HG02623 (cell line): ENCODE measurements around the gene ARMC10.
"Not testable (repeated sequence)": the region's sequence is repeated elsewhere in the genome, so short reads cannot be mapped to it uniquely, and the experiment has no call there.

ENCODE experiments used
- ATAC-seq: cut with Tn5 transposase; IDR thresholded peaks from one replicate; pipeline ENCODE4 v1.9.1; 2021; ENCODE audit warnings: moderate library complexity; ENCODE audit not compliant: unreplicated experiment

Gene ARMC10

DNA sequence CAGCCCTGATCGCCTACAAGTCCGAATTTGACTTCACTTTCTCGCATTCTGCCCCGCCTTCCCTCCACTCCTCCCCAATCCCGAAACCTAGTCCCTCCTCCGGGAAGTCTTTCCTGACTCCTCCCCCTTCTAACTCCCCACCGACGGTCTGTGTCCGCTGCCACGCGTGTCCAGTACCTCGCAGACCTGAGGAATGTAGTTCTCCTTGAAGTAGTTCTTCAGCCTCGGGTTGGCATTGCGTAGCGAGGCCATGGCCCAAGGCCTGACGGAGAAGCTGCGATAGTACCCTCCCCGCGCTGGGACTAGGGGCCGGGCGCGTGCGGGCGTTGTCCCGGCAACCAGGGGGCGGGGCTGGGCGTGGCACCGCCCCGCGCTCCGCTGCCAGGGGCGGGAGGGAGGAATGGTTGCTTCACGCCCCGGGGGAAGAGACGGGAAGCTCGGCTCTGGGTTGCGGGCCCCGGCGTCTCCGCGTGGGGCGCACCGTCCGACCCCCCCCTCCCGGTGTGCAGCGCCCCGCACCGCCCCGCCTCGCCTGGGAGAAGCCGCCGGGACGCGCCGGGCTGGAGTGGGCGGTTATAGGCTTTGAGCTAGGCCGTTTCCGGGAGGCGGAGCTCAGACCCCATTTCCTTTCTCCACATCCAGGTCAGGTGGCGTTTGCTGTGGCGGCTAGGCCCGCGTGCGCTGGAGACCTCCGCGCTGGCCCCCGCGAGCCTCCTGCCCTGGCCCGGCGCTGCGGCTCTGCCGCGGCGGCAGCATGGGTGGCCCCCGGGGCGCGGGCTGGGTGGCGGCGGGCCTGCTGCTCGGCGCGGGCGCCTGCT, at the start of gene ARMC10, which contains the start of gene FBXL13:
ARMC10 (plus strand) TSS at position 622 of the 818 bp plus-strand sequence; CDS start at position 755, 133 bp downstream.
FBXL13 (minus strand) TSS at position 278 of the 818 bp plus-strand sequence.
- peak; percentile 88 for ATAC-seq

DNA sequence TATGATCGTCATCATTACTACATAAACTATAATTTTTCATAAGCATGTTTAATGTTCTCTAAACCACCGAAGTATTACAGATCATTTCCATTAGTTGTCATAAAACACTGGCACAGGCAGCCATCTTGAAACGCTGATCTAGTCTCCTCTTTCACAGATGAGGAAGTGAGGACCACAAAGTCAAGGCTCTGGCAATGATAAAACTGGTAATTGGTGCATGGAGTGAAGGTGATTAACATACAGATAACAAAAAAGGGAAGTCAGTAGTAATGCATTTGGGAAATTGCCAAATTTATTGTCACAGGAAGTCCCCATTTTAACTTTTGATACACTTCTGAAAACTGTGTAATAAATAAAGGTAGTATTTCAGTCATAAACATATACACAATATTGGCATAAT, 49.6 kb upstream of the ARMC10 start:
- ATAC-seq, result no peak

DNA sequence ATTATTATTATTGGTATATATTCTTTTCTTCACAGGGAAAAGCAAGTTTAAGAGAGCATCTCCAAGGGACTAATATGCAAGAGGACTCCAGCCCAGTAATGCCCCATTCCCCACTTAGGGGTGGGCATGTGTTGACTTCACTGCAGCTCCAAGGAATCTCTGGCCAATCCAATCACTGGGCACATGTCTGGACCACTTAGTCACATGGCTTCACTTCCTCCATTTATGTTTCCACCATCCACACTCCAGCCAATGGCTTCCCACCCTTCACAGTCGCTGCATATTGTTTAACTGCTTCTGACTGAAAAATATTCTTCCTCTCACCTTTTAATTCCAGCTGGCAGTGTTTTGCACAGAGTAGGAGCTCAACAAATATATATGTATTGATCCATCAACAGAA, 43.9 kb upstream of the ARMC10 start:
- ATAC-seq, result no peak

DNA sequence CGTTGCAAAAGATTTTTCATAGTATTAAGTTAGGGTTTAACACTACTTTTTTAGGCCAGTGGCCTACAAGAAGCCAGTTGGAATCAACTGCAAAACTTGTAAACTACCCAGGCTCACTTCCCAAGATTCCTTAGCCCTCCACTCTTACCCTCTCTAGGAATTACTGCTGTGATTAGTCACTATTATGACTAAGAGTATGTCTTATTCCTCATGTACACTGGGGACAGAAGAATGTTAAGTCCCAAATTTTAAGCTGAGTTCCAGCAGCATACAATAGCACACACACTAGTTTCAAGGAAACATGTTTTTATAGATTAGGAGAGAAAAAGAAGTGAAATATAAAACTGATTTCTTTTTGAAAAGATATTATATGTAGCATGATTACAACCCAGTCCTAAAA, 43.2 kb upstream of the ARMC10 start:
- ATAC-seq, result no peak

DNA sequence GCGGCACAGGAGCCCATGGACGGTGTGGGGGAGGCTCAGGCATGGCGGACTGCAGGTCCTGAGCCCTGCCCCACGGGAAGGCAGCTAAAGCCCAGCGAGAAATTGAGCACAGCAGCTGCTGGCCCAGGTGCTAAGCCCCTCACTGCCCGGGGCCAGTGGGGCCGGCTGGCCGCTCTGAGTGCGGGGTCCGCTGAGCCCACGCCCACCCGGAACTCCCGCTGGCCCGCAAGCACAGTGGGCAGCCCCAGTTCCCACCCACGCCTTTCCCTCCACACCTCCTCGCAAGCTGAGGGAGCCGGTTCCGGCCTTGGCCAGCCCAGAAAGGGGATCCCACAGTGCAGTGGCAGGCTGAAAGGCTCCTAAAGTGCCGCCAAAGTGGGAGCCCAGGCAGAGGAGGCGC, 40.6 kb upstream of the ARMC10 start:
- not testable (repeated sequence) for ATAC-seq

DNA sequence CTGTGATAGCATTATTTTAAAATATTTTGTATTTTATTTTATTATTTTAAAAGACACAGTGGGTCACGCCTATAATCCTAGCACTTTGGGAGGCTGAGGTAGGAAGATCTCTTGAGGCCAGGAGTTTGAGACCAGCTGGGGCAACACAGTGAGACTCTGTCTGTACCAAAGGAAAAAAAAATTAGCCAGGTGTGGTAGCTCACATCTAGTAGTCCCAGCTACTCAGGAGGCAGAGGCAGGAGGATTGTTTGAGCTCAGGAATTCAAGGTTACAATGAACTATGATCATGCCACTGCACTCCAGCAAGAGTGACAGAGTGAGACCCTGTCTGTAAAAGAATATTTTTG, 37.5 kb upstream of the ARMC10 start:
- no peak for ATAC-seq

DNA sequence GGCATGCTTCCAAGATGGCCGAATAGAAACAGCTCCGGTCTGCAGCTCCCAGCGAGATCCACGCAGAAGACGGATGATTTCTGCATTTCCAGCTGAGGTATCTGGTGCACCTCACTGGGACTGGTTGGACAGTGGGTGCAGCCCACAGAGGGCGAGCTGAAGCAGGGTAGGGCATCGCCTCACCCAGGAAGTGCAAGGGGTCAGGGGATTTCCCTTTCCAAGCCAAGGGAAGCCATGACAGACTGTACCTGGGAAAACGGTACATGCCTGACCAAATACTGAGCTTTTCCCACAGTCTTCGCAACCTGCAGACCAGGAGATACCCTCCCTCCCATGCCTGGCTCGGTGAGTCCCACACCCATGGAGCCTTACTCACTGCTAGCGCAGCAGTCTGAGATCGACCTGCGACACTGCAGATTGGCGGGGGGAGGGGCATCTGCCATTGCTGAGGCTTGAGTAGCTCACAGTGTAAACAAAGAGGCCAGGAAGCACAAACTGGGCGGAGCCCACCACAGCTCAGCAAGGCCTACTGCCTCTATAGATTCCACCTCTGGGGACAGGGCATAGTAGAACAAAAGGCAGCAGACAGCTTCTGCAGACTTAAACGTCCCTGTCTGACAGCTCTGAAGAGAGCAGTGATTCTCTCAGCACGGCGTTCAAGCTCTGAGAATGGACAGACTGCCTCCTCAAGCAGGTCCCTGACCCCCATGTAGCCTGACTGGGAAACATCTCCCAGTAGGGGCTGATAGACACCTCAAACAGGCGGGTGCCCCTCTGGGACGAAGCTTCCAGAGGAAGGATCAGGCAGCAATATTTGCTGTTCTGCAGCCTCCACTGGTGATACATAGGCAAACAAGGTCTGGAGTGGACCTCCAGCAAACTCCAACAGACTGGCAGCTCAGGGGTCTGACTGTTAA, 36.9 kb upstream of the ARMC10 start:
- ATAC-seq, result not testable (repeated sequence)

DNA sequence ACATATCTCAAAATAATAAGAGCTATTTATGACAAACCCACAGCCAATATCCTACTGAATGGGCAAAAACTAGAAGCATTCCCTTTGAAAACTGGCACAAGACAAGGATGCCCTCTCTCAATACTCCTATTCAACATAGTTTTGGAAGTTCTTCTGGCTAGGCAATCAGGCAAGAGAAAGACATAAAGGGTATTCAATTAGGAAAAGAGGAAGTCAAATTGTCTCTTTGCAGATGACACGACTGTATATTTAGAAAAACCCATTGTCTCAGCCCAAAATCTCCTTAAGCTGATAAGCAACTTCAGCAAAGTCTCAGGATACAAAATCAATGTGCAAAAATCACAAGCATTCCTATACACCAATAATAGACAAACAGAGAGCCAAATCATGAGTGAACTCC, 33.1 kb upstream of the ARMC10 start:
- not testable (repeated sequence) for ATAC-seq

DNA sequence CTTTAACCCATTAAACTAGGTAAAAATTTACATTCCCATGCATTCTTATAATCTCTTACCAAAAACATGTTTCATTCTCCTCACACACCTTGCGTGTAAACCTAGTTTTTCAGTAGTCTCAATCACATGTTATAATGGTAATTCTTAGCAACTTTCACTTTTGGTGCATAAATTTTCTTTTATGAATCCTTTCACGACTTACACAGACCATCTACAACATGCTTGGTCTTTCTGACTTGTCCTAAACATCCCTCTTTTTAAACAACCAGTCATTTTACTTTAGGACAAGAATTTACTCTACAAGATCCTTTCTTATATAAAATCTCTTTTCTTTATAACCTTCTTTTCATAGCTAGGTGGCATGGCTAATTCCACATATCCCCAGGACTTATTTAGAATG, 26.1 kb upstream of the ARMC10 start:
- no peak for ATAC-seq

DNA sequence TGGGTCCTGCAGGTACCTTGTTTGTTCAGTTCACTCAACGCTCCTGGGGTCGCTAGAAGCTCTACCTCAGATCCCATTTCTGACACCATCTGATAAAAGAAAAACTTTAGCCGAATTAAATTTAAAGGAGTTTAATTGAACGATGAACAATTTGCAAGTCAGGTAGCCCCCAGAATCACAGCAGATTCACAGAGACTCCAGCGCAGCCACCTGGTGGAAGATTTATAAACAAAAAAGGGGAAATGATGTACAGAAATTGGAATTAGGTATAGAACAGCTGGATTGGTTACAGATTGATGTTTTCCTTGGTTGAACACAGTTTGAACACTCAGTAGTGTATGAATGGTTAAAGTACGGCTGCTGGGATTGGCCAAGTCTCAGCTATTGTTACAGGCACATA, 23.4 kb upstream of the ARMC10 start:
- no peak for ATAC-seq

DNA sequence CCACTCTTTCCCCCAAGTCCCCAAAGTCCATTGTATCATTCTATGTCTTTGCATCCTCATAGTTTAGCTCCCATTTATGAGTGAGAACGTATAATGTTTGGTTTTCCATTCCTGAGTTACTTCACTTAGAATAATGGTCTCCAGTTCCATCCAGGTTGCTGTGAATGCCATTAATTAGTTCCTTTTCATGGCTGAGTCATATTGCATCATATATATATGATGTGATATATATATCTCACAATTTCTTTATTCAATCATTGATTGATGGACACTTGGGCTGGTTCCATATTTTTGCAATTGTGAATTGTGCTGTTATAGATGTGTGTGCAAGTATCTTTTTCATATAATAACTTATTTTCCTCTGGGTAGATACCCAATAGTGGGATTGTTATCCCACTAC, 18.9 kb upstream of the ARMC10 start:
- ATAC-seq, result not testable (repeated sequence)

DNA sequence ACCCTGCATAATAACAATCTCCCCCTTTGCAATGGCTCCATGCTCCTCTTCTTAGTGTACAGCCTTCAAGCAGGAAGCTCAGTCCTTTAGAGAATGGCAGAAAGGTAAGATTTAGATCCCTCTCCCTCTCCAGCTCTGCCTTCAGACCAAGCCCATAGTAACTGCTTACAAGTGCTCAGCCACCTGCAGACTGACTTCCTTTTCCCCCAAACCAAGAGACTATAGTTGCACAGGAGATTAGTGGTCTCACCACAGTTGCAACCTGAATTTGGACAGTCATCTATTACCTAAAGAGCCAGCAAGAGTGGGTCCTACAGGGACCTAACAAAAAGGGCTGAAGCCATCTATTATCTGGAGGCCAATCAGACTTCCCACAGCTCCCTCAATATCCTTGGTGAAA, 16.8 kb upstream of the ARMC10 start:
- no peak for ATAC-seq

DNA sequence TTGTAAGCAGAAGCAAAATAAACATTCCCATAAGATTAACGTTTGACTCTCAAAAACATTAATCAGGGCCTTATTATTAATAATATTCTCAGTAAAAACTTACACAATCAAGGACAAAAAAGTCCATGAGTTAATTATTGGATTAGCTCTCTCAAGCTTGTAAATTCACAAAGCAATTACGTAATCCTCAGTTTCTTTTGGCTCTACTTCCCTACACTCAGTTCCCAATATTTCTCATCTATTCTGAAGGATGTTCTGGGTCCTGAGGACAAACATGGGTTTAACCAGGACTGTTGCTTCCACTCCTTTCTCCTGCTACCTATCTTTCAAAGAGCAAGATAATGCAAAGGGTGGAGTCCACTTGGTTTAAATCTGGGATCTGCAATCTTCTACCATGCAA, 15.5 kb upstream of the ARMC10 start:
- no peak for ATAC-seq

DNA sequence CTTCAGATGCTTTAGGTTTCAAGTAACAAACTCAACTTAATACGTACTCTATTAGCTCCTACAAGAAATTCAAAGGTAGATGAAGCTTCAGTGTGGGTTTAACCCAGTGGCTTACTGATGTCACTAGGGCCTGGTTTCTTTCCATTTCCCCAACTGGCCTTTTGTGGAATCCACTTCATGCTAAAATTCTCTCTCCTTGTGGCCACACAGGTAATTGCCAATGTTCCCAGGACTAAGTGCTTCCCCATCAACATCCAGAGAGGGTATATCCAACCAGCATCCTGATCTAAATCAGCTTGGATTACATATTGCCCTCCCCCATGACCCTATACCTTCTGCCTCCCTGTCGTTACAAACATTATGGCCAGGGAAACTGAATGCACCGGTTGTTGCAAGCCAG, 11.0 kb upstream of the ARMC10 start:
- no peak for ATAC-seq

DNA sequence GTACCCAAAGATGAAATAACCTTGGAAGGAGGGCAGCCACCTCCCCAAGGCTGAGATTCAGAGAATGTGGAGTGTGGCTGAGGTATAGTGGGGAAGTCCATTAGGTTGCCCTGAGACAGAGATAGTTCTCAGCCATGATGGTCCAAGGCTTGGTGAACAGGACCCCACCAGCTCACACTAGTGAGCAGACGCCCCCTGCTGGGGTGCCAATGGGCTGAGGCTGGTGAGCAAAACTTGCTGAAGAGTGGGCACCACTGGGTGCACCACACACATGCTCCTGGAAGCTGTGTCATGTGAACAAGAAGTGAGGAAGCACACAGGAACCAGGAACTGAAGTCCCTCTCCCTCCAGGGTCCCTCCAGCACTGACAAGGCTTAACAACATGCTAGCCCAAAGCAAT, 9.3 kb upstream of the ARMC10 start:
- ATAC-seq, result no peak

DNA sequence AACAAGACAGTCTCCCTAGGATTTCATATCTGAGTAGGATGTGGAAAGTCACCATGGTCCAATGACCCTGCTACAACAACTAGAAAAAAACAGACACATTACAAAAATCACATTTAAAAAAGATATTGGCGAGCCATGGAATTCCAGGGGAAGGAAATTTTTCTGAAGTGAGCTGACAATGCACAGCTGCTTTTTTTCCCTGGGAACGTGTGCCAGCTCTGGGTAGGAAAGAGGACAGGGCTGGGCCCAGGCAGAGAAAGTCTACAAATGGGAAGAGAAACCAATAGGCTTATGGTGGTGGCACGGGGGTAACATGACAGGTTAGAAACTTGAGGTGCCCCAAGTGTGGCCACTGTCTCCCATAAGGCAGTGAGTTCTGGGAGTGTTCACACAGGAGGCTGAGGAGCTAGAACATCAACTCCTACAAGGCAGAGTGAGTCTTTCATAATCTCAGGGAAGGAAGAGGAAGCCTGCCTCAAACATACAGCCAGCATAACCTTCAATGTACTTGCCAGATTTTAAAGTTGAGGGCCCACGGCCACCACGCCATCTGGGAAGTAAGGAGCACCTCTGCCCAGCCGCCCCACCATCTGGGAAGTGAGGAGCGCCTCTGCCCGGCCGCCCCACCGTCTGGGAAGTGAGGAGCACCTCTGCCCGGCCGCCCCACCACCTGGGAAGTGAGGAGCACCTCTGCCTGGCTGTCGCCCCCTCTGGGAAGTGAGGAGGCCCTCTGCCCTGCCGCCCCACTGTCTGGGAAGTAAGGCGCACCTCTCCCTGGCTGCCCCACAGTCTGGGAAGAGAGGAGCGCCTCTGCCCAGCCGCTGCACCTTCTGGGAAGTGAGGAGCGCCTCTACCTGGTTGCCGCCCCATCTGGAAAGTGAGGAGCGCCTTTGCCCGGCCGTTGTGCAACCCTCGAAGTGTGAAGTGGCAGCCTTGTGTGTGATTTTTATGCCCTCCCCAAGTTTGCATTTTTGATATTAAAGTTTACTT, 6.2 kb upstream of the ARMC10 start:
- no peak for ATAC-seq

DNA sequence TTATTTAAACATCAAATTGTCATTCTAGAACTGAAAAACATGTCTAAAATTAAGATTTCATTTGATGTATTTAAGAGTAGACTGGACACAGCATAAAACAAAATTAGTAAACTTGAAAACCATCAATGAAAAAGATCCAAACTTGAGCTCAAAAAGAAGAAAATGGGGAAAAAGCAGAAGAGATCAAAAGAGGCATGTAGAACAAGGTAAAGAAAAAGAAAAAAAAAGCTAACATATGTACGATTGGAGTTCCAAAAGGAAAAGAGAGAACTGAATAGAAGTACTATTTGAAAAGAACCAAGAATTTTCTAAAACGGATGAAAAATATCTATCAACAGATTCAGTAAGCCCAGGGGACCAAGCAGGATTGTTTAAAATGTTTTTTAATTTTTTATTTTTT, 3.9 kb upstream of the ARMC10 start:
- ATAC-seq, result no peak

DNA sequence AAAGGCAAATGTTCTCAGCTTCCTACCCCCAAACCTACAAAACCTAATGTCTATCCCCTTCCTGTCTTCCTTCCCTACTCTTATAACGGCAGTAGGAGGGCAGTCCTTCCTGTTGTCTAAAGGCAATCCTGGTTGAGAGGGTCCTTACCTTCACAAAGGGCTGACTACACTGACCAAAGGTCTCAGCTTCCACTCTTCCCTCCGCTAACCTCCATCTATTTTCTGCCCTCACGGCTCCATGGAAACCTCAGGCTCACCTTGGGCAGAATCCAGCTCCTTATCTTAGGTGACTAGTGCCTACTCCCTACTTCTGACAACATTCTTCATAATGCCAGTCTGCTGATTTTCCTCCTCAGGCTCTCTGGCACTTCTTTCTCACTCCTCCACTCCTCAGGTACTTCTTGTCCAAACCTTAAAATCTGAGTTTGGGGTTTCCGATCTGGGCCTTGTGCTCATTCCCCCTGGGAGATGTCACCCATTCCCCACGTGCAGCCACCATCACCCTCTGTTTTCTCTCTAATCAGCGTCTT, 886 bp upstream of the ARMC10 start:
- no peak for ATAC-seq

DNA sequence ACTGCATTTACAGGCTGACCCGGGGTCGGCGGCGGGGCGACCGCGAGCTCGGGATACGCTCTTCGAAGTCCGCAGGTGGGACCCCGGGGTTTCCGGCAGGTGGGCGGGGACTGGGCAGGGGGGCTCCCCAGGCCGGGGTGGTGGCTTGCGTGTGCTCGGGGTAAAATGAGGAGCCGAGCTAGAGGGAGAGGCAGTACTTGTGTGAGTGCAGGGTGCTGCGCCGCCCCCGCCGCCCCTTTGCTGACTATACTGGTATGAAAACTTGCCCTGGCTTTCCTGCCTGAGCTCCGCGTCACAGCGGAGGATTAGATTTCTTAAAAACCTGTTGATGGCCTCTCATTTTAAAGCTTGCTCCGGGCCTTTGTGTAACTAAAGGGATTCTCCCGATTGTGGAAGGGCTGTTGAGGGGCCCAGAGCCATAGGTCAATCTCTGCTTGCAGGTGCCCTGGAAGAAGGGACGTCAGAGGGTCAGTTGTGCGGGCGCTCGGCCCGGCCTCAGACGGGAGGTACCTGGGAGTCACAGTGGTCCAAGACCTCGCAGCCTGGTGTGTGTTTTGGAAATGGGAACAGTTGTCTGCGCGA, 488 bp downstream of the ARMC10 start:
- ATAC-seq, result peak; percentile 39

DNA sequence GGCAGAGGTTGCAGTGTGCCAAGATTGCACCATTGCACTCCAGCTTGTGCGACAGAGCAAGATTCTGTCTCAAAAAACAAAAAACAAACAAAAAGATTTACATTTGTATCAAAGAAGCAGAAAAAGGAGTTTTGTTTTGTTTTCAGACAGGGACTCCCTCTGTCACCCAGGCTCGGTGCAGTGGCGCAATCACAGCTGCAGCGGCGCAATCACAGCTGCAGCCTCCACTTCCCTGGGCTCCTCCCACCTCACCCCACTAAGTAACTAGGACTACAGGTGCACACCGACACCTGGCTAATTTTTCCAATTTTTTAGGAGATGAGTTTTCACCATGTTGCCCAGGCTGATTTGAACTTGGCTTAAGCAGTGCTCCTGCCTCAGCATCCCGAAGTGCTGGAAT, 1.8 kb downstream of the ARMC10 start:
- no peak for ATAC-seq
